CD4-positive, CD25-positive, alpha-beta regulatory T cell (primary cell): ENCODE results near the gene AGGF1. TPM values are rescaled to one million over a fixed set of nuclear protein-coding genes. Genes with fewer than 3 reads are reported as not detected.

Experiments
- ATAC-seq, 2 donors: fragments of 150-1000 bp; cut with Tn5 transposase; one replicate each; pipeline ENCODE4 v1.10.0; 2021; ENCODE audit warnings: low read depth in 2 of 2, moderate number of reproducible peaks in 2 of 2, moderate library complexity in 1 of 2
- DNase-seq, 3 donors: peaks; one replicate each; pipeline versions ENCODE4 v3.0.0 to v3.0.0-alpha.2; 2012 to 2022; ENCODE audit warnings: mixed read lengths in 1 of 3
- H3K27ac ChIP-seq: one replicate; pipeline ENCODE4 v1.7.0; 2013; ENCODE audit warnings: mild to moderate bottlenecking, low read length; ENCODE audit not compliant: insufficient read depth, poor library complexity, severe bottlenecking
- H3K27me3 ChIP-seq: one replicate; pipeline ENCODE4 v1.7.0; 2013; ENCODE audit warnings: low read length; ENCODE audit not compliant: control insufficient read depth, insufficient read depth
- H3K36me3 ChIP-seq: one replicate; pipeline ENCODE4 v1.7.0; 2013; ENCODE audit warnings: mild to moderate bottlenecking, low read length, moderate library complexity; ENCODE audit not compliant: control insufficient read depth, insufficient read depth
- H3K4me1 ChIP-seq: 2 replicates; pipeline ENCODE4 v1.7.0; 2013; ENCODE audit warnings: mild to moderate bottlenecking, low read length; ENCODE audit not compliant: insufficient read depth, control insufficient read depth, poor library complexity, severe bottlenecking
- H3K4me3 ChIP-seq: one replicate; pipeline ENCODE4 v1.7.0; 2013; ENCODE audit warnings: low read depth, mild to moderate bottlenecking, low read length, moderate library complexity
- H3K9me3 ChIP-seq, 2 experiments: 1 replicate in 1 of 2; 2 replicates in 1 of 2; pipeline ENCODE4 v1.7.0; 2013; ENCODE audit warnings: low read length in 2 of 2, mild to moderate bottlenecking in 1 of 2, moderate library complexity in 1 of 2; ENCODE audit not compliant: control insufficient read depth in 2 of 2
- H3K27ac Mint-ChIP-seq, 3 donors: one replicate each; pipeline ENCODE4 v1.8.0; 2020 to 2022; ENCODE audit warnings: mild to moderate bottlenecking in 3 of 3, mixed read lengths in 3 of 3, moderate library complexity in 2 of 3
- H3K27me3 Mint-ChIP-seq: one replicate; pipeline ENCODE4 v1.8.0; 2022; ENCODE audit warnings: mild to moderate bottlenecking, mixed read lengths
- H3K36me3 Mint-ChIP-seq: one replicate; pipeline ENCODE4 v1.8.0; 2020; ENCODE audit warnings: mixed read lengths
- H3K4me1 Mint-ChIP-seq, 4 donors: one replicate each; pipeline ENCODE4 v1.8.0; 2020 to 2022; ENCODE audit warnings: mixed read lengths in 4 of 4, mild to moderate bottlenecking in 1 of 4
- H3K4me3 Mint-ChIP-seq, 4 donors: one replicate each; pipeline ENCODE4 v1.8.0; 2020 to 2022; ENCODE audit warnings: mild to moderate bottlenecking in 4 of 4, mixed read lengths in 4 of 4, moderate library complexity in 3 of 4
- H3K9me3 Mint-ChIP-seq, 7 donors: one replicate each; pipeline ENCODE4 v1.8.0; 2020 to 2022; ENCODE audit warnings: mixed read lengths in 7 of 7, mild to moderate bottlenecking in 3 of 7, moderate library complexity in 2 of 7
- polyA plus RNA-seq, 4 donors: library from polyadenylated mRNA; unstranded; fragments of 300-500 nt; fragmentation: Illumina TruSeq; gene quantifications; one replicate each; pipeline ENCODE4 v1.2.3, GENCODE V29; 2021
- total RNA-seq: library from RNA; stranded (reverse); gene quantifications from one replicate; pipeline ENCODE4 v1.2.3, GENCODE V29; 2022

Gene AGGF1
- total and polyA plus RNA-seq, 5 donors from 2014 or later, result 17.6 to 35.3 (median 27.3) TPM

DNA sequence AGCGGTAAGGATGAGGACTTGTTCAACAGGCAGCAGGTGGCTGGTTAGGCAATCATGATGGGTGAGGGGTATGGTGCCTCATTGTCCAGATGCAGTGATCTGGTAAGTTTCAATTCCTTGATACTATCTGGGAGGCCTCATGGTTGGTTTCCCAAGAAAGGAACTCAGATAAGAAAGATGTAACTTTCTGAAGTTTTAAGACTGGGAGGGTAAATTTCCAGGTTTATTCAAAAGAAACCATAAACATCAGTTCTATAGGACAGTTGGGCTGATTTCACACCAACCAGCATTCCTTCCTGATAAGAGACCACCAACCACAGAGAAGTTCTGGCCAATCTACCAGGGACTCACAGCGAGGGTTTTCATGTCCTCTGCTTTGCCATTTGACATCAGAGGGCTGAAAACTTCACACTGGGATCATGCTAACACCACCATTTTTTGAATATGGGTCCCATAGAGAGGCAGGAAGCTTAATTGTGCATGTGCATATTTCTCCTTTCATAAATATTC, 773 bp upstream of the AGGF1 start:
- H3K36me3 Mint-ChIP-seq, result peaks cover 12% of the 10 kb centered on the region
- peak overlapping the region; percentile 77 for H3K4me3 ChIP-seq
- peak in 2 of 3 donors; percentile 1 to 3 for DNase-seq
- H3K27ac Mint-ChIP-seq, result peak overlapping the region; percentile 66 to 97 (median 96)
- peak overlapping the region; percentile 85 for H3K27ac ChIP-seq
- peaks cover 4% of the 10 kb centered on the region for H3K27me3 ChIP-seq
- H3K27me3 Mint-ChIP-seq, result peaks cover 5% of the 10 kb centered on the region
- H3K4me1 ChIP-seq, result peaks cover 33% of the 10 kb centered on the region
- peak overlapping the region; percentile 87 to 96 (median 95) for H3K4me3 Mint-ChIP-seq
- H3K9me3 ChIP-seq, result peaks cover 5 to 10% of the 10 kb centered on the region in 2 experiments
- no peak for ATAC-seq
- H3K9me3 Mint-ChIP-seq, result peaks cover 0 to 11% (median 6%) of the 10 kb centered on the region in 7 donors
- H3K4me1 Mint-ChIP-seq, result peaks cover 19 to 49% (median 38%) of the 10 kb centered on the region in 4 donors
- H3K36me3 ChIP-seq, result peaks cover 3% of the 10 kb centered on the region

DNA sequence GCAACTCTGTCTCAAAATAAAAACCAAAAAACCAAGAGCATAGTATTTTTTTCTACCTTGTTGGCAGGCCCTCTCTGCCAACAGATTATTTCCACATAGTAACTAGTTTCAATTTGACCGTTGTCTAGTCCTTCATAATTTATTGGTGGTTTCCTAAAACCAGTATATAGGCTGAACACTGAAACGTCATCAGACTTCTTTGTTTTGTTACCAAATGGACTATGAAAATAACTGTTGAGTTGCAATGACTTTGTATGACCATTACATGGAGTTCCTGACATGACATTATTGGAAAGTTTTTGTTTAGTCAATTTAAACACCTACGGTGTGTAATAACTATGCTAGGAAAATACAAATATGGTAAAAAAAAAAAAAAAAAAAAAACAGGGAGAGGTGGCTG, 1.7 kb downstream of the AGGF1 start:
- H3K4me3 ChIP-seq, result peak overlapping the region; percentile 56
- H3K9me3 Mint-ChIP-seq, result peaks cover 0 to 11% (median 5%) of the 10 kb centered on the region in 7 donors
- ATAC-seq, result no peak
- H3K4me3 Mint-ChIP-seq, result peak overlapping the region; percentile 87 to 96 (median 95)
- peaks cover 5 to 10% of the 10 kb centered on the region in 2 experiments for H3K9me3 ChIP-seq
- peaks cover 17% of the 10 kb centered on the region for H3K36me3 Mint-ChIP-seq
- peaks cover 27% of the 10 kb centered on the region for H3K36me3 ChIP-seq
- H3K4me1 Mint-ChIP-seq, result peaks cover 19 to 59% (median 43%) of the 10 kb centered on the region in 4 donors
- H3K27ac ChIP-seq, result no peak overlapping the region
- H3K27me3 Mint-ChIP-seq, result peaks cover 5% of the 10 kb centered on the region
- peak overlapping the region in 2 of 3 donors; percentile 78 to 96 for H3K27ac Mint-ChIP-seq
- H3K4me1 ChIP-seq, result peaks cover 33% of the 10 kb centered on the region
- DNase-seq, result no peak
- H3K27me3 ChIP-seq, result no peaks in the 10 kb centered on the region

DNA sequence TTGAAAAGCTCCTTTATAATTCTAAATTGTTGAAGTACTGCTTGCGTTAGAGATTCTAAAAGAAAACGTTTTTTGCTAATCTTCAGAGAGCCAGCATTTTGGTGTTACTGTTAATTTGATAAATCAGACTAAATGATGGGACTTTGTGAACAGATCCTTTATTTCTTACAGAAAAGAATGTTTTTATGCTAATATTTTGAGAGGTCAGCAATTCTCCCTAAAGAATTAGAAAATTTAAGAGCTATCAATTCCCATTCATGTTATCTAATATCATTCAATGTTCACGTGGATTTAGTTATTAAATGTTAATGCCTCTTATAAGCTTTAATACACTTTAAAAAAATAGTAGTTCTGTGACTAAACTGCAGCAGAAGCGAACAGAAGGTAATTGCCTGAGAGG, 2.4 kb downstream of the AGGF1 start:
- Histone ChIP-seq H3K36me3 (peaks cover 34% of the 10 kb centered on the region), H3K27me3 (no peaks in the 10 kb centered on the region), H3K27ac (no peak overlapping the region), H3K4me3 (no peak overlapping the region), H3K4me1 (peaks cover 33% of the 10 kb centered on the region), H3K9me3 (peaks cover 5 to 10% of the 10 kb centered on the region in 2 experiments)
- DNase-seq, result no peak
- Mint-ChIP-seq H3K27me3 (peaks cover 5% of the 10 kb centered on the region), H3K9me3 (peaks cover 0 to 11% (median 5%) of the 10 kb centered on the region in 7 donors), H3K27ac (peak overlapping the region in 1 of 3 donors; percentile 32), H3K4me3 (peak overlapping the region in 3 of 4 donors; percentile 19 to 84 (median 81)), H3K36me3 (peaks cover 20% of the 10 kb centered on the region), H3K4me1 (peaks cover 19 to 59% (median 43%) of the 10 kb centered on the region in 4 donors)
- no peak for ATAC-seq

DNA sequence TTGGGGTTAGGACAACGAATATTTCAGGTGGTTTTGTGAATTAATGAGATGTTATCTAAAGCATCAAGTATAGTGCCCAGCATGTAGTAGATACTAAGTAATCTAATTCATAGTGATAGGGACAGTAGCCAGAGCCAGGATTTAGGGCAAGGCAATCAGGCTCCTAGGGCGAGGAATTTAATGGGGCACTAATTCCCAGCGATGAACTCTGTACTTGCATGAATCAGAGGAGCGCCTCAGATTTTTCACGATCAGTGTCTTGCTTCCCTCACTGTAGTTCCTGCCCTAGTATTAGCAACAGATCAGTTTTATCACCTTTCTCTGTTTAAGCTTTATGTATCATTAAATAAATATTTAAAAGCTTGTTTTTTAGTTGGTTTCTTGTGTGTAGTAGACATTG, 3.1 kb downstream of the AGGF1 start:
- no peak for ATAC-seq
- peak overlapping the region in 1 of 3 donors; percentile 57 for H3K27ac Mint-ChIP-seq
- Histone ChIP-seq H3K27me3 (no peaks in the 10 kb centered on the region), H3K9me3 (peaks cover 5 to 10% of the 10 kb centered on the region in 2 experiments), H3K27ac (no peak overlapping the region), H3K4me3 (no peak overlapping the region), H3K36me3 (peaks cover 40% of the 10 kb centered on the region), H3K4me1 (peaks cover 33% of the 10 kb centered on the region)
- H3K4me1 Mint-ChIP-seq, result peaks cover 19 to 56% (median 43%) of the 10 kb centered on the region in 4 donors
- peaks cover 0 to 11% (median 5%) of the 10 kb centered on the region in 7 donors for H3K9me3 Mint-ChIP-seq
- H3K4me3 Mint-ChIP-seq, result peak overlapping the region in 2 of 4 donors; percentile 64 to 84
- peaks cover 5% of the 10 kb centered on the region for H3K27me3 Mint-ChIP-seq
- no peak for DNase-seq
- peaks cover 17% of the 10 kb centered on the region for H3K36me3 Mint-ChIP-seq

DNA sequence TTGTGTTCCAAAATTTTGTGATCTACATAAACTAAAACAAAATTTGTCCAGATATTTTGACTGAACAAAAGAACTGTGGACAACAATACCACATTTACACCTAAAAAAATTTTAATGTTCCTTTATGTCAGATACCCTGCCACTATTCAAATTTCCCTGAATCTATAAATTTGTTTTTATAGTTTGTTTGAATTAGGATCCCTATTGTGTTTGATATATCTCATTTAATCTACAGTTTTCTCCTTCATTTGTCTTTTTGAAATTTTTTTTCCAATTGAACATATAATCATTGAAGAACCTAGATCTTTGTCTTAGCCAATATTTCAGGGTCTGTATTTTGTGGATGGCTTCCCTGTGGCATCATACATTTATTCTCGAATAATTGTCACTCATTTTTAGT, 5.7 kb downstream of the AGGF1 start:
- Mint-ChIP-seq H3K27ac (no peak overlapping the region), H3K4me3 (no peak overlapping the region), H3K9me3 (no peaks in the 10 kb centered on the region), H3K4me1 (peaks cover 14 to 46% (median 39%) of the 10 kb centered on the region in 4 donors), H3K36me3 (peaks cover 32% of the 10 kb centered on the region), H3K27me3 (no peaks in the 10 kb centered on the region)
- Histone ChIP-seq H3K36me3 (peaks cover 58% of the 10 kb centered on the region), H3K9me3 (no peaks in the 10 kb centered on the region), H3K4me1 (peaks cover 22% of the 10 kb centered on the region), H3K4me3 (no peak overlapping the region), H3K27ac (no peak overlapping the region), H3K27me3 (no peaks in the 10 kb centered on the region)
- ATAC-seq (no peak), DNase-seq (no peak)

DNA sequence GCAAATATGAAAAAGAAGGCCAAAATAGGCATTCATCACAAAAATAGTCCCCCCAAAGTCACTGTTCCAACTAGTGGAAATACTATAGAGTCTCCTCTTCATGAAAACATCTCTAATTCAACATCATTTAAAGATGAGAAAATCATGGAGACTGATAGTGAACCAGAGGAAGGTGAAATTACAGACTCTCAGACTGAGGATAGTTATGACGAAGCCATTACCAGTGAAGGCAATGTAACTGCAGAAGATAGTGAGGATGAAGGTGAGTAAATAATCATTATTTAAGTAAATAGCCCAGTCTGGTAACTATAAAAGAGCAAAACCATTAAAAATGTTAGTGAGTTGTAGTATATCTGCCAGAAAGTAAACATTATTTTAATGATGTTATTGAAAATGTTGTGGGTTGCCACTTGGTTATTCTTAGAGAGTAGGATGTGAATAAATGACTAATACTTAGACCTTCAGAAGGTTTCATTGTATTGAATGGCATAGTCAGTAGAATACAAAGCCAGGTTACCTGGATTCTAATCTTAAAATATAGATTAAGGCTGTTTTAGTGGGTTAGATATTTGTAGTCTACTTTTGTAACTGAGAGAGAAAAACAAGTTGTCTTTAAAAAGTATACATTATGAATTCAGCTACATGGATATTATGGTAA, 16.3 kb downstream of the AGGF1 start:
- ATAC-seq, result no peak

DNA sequence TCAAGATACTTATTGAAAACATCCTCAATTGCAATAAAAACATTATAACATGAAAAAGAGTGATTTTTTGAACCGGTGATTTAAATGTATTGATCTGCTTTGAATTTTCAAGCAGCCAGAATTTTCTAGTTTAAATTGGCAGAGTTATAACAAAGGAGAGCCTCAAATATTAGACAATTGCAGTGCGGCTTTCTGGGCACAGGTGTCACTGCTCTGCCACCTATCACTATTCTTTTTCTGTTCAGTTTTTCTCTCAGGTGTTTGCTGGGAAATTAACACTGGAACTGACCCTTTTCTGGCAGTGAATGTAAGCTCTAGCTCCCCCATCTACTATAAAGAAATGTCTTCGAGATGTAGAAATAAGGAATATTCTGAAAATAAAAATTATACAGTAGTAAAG, 33.8 kb downstream of the AGGF1 start:
- H3K36me3 ChIP-seq, result peaks cover 71% of the 10 kb centered on the region
- no peaks in the 10 kb centered on the region for H3K27me3 ChIP-seq
- no peak overlapping the region for H3K4me3 Mint-ChIP-seq
- H3K27me3 Mint-ChIP-seq, result no peaks in the 10 kb centered on the region
- H3K27ac ChIP-seq, result no peak overlapping the region
- no peak for ATAC-seq
- no peak overlapping the region for H3K4me3 ChIP-seq
- DNase-seq, result no peak
- peaks cover 5 to 6% (median 6%) of the 10 kb centered on the region in 4 donors for H3K4me1 Mint-ChIP-seq
- no peaks in the 10 kb centered on the region for H3K4me1 ChIP-seq
- H3K9me3 ChIP-seq, result no peaks in the 10 kb centered on the region
- no peak overlapping the region for H3K27ac Mint-ChIP-seq
- H3K9me3 Mint-ChIP-seq, result no peaks in the 10 kb centered on the region
- H3K36me3 Mint-ChIP-seq, result peaks cover 59% of the 10 kb centered on the region

More for the DNA sequence above, 16.3 kb downstream of the AGGF1 start:
- Histone ChIP-seq H3K36me3 (peaks cover 46% of the 10 kb centered on the region), H3K27me3 (no peaks in the 10 kb centered on the region), H3K27ac (no peak overlapping the region), H3K4me3 (no peak overlapping the region), H3K9me3 (no peaks in the 10 kb centered on the region), H3K4me1 (no peaks in the 10 kb centered on the region)
- no peak for DNase-seq
- Mint-ChIP-seq H3K4me1 (peaks cover 3 to 7% (median 7%) of the 10 kb centered on the region in 4 donors), H3K27ac (no peak overlapping the region), H3K36me3 (peaks cover 32% of the 10 kb centered on the region), H3K4me3 (no peak overlapping the region), H3K27me3 (no peaks in the 10 kb centered on the region), H3K9me3 (no peaks in the 10 kb centered on the region)
